Body of pancreas (tissue), 4 donors: ENCODE data around the gene NPEPPS. TPM values are rescaled to one million over a fixed set of nuclear protein-coding genes. Genes with fewer than 3 reads are reported as not detected.
A peak's percentile ranks its signal among the peaks of the same experiment; 100 is the strongest.

ENCODE experiments used
- ATAC-seq: fragments of 150-250 bp; one replicate; pipeline ENCODE4 v1.9.1; 2016
- DNase-seq, 4 donors: peaks; one replicate each; pipeline ENCODE4 v3.0.0-alpha.2; 2019
- H3K27ac ChIP-seq, 4 donors: fragments of 200-600 bp; sonication (generic); 1 replicate in 3 of 4; 2 replicates in 1 of 4; pipeline versions ENCODE4 v1.5.1 to v1.6.1; 2016 to 2019; ENCODE audit warnings: mild to moderate bottlenecking in 1 of 4, mixed read lengths in 1 of 4, moderate library complexity in 1 of 4
- H3K27me3 ChIP-seq, 2 donors: fragments of 200-600 bp; sonication (generic); one replicate each; pipeline ENCODE4 v1.6.0; 2016; ENCODE audit warnings: mild to moderate bottlenecking in 1 of 2
- H3K36me3 ChIP-seq, 2 donors: fragments of 200-600 bp; sonication (generic); replicated peaks in 1 of 2; 2 replicates each; pipeline ENCODE4 v1.5.1; 2016; ENCODE audit warnings: low read depth in 2 of 2; ENCODE audit not compliant: insufficient read depth in 1 of 2
- H3K4me1 ChIP-seq: fragments of 200-600 bp; sonication (generic); one replicate; pipeline ENCODE4 v1.6.0; 2016
- H3K4me3 ChIP-seq, 2 donors: fragments of 200-600 bp; sonication (generic); 1 replicate in 1 of 2; 2 replicates in 1 of 2; pipeline ENCODE4 v1.5.1; 2016 to 2019
- H3K9me3 ChIP-seq, 3 donors: fragments of 200-600 bp; sonication (generic); 1 replicate in 2 of 3; 2 replicates in 1 of 3; pipeline ENCODE4 v1.5.1; 2016
- CTCF ChIP-seq, 7 experiments: fragments of 450-650 bp in 4 of 7; fragments of 200-600 bp in 3 of 7; sonication (generic) in 3 of 7; IDR thresholded peaks; one replicate each; pipeline ENCODE4 v1.5.1; 2016 to 2019; ENCODE audit warnings: antibody characterized with exemption in 7 of 7
- POLR2A ChIP-seq, 3 donors: fragments of 450-650 bp; IDR thresholded peaks; one replicate each; pipeline ENCODE4 v1.6.1; 2016; ENCODE audit warnings: antibody characterized with exemption in 3 of 3, mild to moderate bottlenecking in 2 of 3
- WGBS, 2 donors: methylation state at CpG; one replicate each; pipeline ENCODE4 v1.1.5; 2017; 5-methylcytosine and 5-hydroxymethylcytosine counted together
- intact Hi-C: fragments of 100-400 bp; cut with DNase I; formaldehyde crosslinking; loops from one replicate; pipeline ENCODE4 v1.15.1; 2023
- total RNA-seq, 2 donors: library from RNA; depleted of rRNA; stranded (reverse); fragments of >200 nt; gene quantifications; one replicate each; pipeline ENCODE4 v1.1.0, GENCODE V29; 2016

NPEPPS gene
- total RNA-seq, 2 donors from 2014 or later, result 77.5 to 92.4 TPM

GRCh38 chr17:47651704-47652103 lies 120.8 kb downstream of the NPEPPS start:
- Histone ChIP-seq H3K27me3 (no peaks in the 10 kb centered on the region), H3K4me3 (no peak overlapping the region), H3K27ac (no peak overlapping the region), H3K36me3 (peaks cover 0 to 7% of the 10 kb centered on the region in 2 donors), H3K4me1 (peaks cover 48% of the 10 kb centered on the region), H3K9me3 (no peaks in the 10 kb centered on the region)
- no peak for TF ChIP-seq POLR2A (IDR thresholded peaks at IDR 0.05)
- no peak for TF ChIP-seq CTCF (IDR thresholded peaks at IDR 0.05)
- DNase-seq (no peak), ATAC-seq (no peak)
- intact Hi-C loops, result loop anchor here (10.0 kb wide), 1 partner anchor 153 kb away; no protein-coding TSS in a partner anchor
- WGBS, 2 donors, result 43 to 59% methylated on average over 2 of the region's 2 CpGs

- Histone ChIP-seq H3K27me3 (no peaks in the 10 kb centered on the region), H3K4me1 (peaks cover 48% of the 10 kb centered on the region), H3K27ac (no peak overlapping the region), H3K4me3 (no peak overlapping the region), H3K36me3 (peaks cover 0 to 16% of the 10 kb centered on the region in 2 donors), H3K9me3 (no peaks in the 10 kb centered on the region)
- intact Hi-C loops, result loop anchor here (10.0 kb wide), 1 partner anchor 152 kb away; no protein-coding TSS in a partner anchor
- TF ChIP-seq POLR2A (IDR thresholded peaks at IDR 0.05), result no peak
- TF ChIP-seq CTCF (IDR thresholded peaks at IDR 0.05), result no peak
- 74 to 88% methylated on average over 6 of the region's 6 CpGs for WGBS, 2 donors
- ATAC-seq (no peak), DNase-seq (no peak)
These were observed 121.7 kb downstream of the NPEPPS start for GRCh38 chr17:47652570-47652969.

GRCh38 chr17:47653442-47653841 lies 122.5 kb downstream of the NPEPPS start:
- intact Hi-C loops, result loop anchor here (10.0 kb wide), 1 partner anchor 151 kb away; no protein-coding TSS in a partner anchor
- peaks cover 43% of the 10 kb centered on the region for H3K4me1 ChIP-seq

GRCh38 chr17:47654991-47655390 lies 124.1 kb downstream of the NPEPPS start:
- 10 to 45% methylated on average over 6 of the region's 6 CpGs for WGBS, 2 donors
- DNase-seq, result peak in 3 of 4 donors; percentile 19 to 31 (median 24)
- intact Hi-C loops, result loop anchor here (10.0 kb wide), 1 partner anchor 150 kb away; no protein-coding TSS in a partner anchor
- Histone ChIP-seq H3K27me3 (no peaks in the 10 kb centered on the region), H3K4me3 (no peak overlapping the region), H3K9me3 (no peaks in the 10 kb centered on the region), H3K27ac (no peak overlapping the region), H3K4me1 (peaks cover 37% of the 10 kb centered on the region), H3K36me3 (peaks cover 12 to 31% of the 10 kb centered on the region in 2 donors)
- no peak for TF ChIP-seq POLR2A (IDR thresholded peaks at IDR 0.05)
- TF ChIP-seq CTCF (IDR thresholded peaks at IDR 0.05), result no peak
- no peak for ATAC-seq

More at GRCh38 chr17:47653442-47653841, 122.5 kb downstream of the NPEPPS start:
- WGBS, 2 donors, result 26 to 86% methylated on average over 2 of the region's 2 CpGs
- no peaks in the 10 kb centered on the region for H3K9me3 ChIP-seq
- ATAC-seq (no peak), DNase-seq (no peak)
- H3K36me3 ChIP-seq, result peaks cover 8 to 25% of the 10 kb centered on the region in 2 donors
- no peak overlapping the region for H3K27ac ChIP-seq
- H3K4me3 ChIP-seq, result no peak overlapping the region
- TF ChIP-seq CTCF (IDR thresholded peaks at IDR 0.05) (no peak), POLR2A (IDR thresholded peaks at IDR 0.05) (no peak)
- no peaks in the 10 kb centered on the region for H3K27me3 ChIP-seq

- TF ChIP-seq CTCF (IDR thresholded peaks at IDR 0.05), result no peak
- no peak for TF ChIP-seq POLR2A (IDR thresholded peaks at IDR 0.05)
- Histone ChIP-seq H3K4me3 (no peak overlapping the region), H3K4me1 (peaks cover 8% of the 10 kb centered on the region), H3K9me3 (no peaks in the 10 kb centered on the region), H3K27ac (peak overlapping the region in 1 of 4 donors; percentile 23), H3K27me3 (no peaks in the 10 kb centered on the region), H3K36me3 (peaks cover 12 to 57% of the 10 kb centered on the region in 2 donors)
- ATAC-seq (no peak), DNase-seq (no peak)
- WGBS, 2 donors, result 70 to 86% methylated on average over 6 of the region's 6 CpGs
- intact Hi-C loops, result no loop called here
These were observed 129.2 kb downstream of the NPEPPS start for GRCh38 chr17:47660064-47660492.
